Measurements from ENCODE around the gene ING5. TPM values are rescaled to one million over a fixed set of nuclear protein-coding genes. Genes with fewer than 3 reads are reported as not detected.
"Not testable (repeated sequence)": the region's sequence is repeated elsewhere in the genome, so short reads cannot be mapped to it uniquely, and the experiment has no call there.

Gene ING5
- polyA plus RNA-seq, 3 donors from 2014 or later: 6.9 to 7.9 (median 7.7) TPM

GRCh38 chr2:241728000-241728399, 26.2 kb downstream of the ING5 start:
- Mint-ChIP-seq H3K9me3 (no peaks in the 10 kb centered on the region), H3K36me3 (peaks cover 0 to 5% (median 0%) of the 10 kb centered on the region in 3 donors), H3K27ac (no peak overlapping the region), H3K27me3 (ENCODE audit: low read depth in 3 of 3) (peaks cover 2 to 4% (median 4%) of the 10 kb centered on the region in 3 donors), H3K4me3 (no peak overlapping the region), H3K4me1 (peaks cover 8 to 21% of the 10 kb centered on the region in 2 donors)
- DNase-seq: no peak

- DNase-seq: no peak
- Mint-ChIP-seq H3K4me3 (no peak overlapping the region), H3K4me1 (peaks cover 9 to 25% of the 10 kb centered on the region in 2 donors), H3K9me3 (no peaks in the 10 kb centered on the region), H3K27me3 (ENCODE audit: low read depth in 3 of 3) (peaks cover 4 to 5% (median 4%) of the 10 kb centered on the region in 3 donors), H3K36me3 (no peaks in the 10 kb centered on the region), H3K27ac (no peak overlapping the region)
These were observed 26.8 kb downstream of the ING5 start for GRCh38 chr2:241728627-241729026.

- Mint-ChIP-seq H3K27me3 (ENCODE audit: low read depth in 3 of 3) (peaks cover 0 to 5% (median 4%) of the 10 kb centered on the region in 3 donors), H3K9me3 (no peaks in the 10 kb centered on the region), H3K4me3 (no peak overlapping the region), H3K4me1 (peaks cover 12 to 25% of the 10 kb centered on the region in 2 donors), H3K36me3 (no peaks in the 10 kb centered on the region), H3K27ac (peak overlapping the region in 2 of 6 donors; percentile 56 to 65)
- DNase-seq: no peak
These were observed 28.0 kb downstream of the ING5 start for GRCh38 chr2:241729868-241730267.

- peaks cover 3 to 12% (median 4%) of the 10 kb centered on the region in 3 donors for H3K27me3 Mint-ChIP-seq (ENCODE audit: low read depth in 3 of 3)
- H3K4me3 Mint-ChIP-seq: no peak overlapping the region
- H3K36me3 Mint-ChIP-seq: no peaks in the 10 kb centered on the region
- peak overlapping the region in 4 of 6 donors; percentile 10 to 76 (median 68) for H3K27ac Mint-ChIP-seq
- DNase-seq: no peak
- peaks cover 15 to 25% of the 10 kb centered on the region in 2 donors for H3K4me1 Mint-ChIP-seq
- no peaks in the 10 kb centered on the region for H3K9me3 Mint-ChIP-seq
These were observed 28.9 kb downstream of the ING5 start for GRCh38 chr2:241730671-241731293.

- DNase-seq: peak; percentile 73 to 77 (median 77)
- H3K9me3 Mint-ChIP-seq: not testable (repeated sequence)
- peak overlapping the region in 5 of 6 donors; percentile 61 to 86 (median 72) for H3K27ac Mint-ChIP-seq
These were observed 30.8 kb downstream of the ING5 start for GRCh38 chr2:241732513-241733186.

GRCh38 chr2:241733391-241734207, 31.8 kb downstream of the ING5 start:
- Mint-ChIP-seq H3K27me3 (ENCODE audit: low read depth in 3 of 3) (peaks cover 3 to 22% (median 8%) of the 10 kb centered on the region in 3 donors), H3K27ac (peak overlapping the region in 5 of 6 donors; percentile 55 to 86 (median 77))
- DNase-seq: no peak

More at GRCh38 chr2:241732513-241733186, 30.8 kb downstream of the ING5 start:
- H3K4me1 Mint-ChIP-seq: peaks cover 20 to 31% of the 10 kb centered on the region in 2 donors
- not testable (repeated sequence) for H3K36me3 Mint-ChIP-seq
- H3K27me3 Mint-ChIP-seq (ENCODE audit: low read depth in 3 of 3): peaks cover 3 to 19% (median 6%) of the 10 kb centered on the region in 3 donors
- H3K4me3 Mint-ChIP-seq: peak overlapping the region; percentile 55 to 68 (median 60)

GRCh38 chr2:241734208-241734466, 32.3 kb downstream of the ING5 start:
- Mint-ChIP-seq H3K4me3 (peak overlapping the region in 3 of 5 donors; percentile 58 to 71 (median 68)), H3K36me3 (peaks cover 0 to 4% (median 3%) of the 10 kb centered on the region in 3 donors), H3K4me1 (peaks cover 20 to 31% of the 10 kb centered on the region in 2 donors), H3K27me3 (ENCODE audit: low read depth in 3 of 3) (peaks cover 3 to 26% (median 9%) of the 10 kb centered on the region in 3 donors), H3K27ac (peak overlapping the region in 2 of 6 donors; percentile 55 to 78), H3K9me3 (no peaks in the 10 kb centered on the region)
- DNase-seq: no peak

More at GRCh38 chr2:241733391-241734207, 31.8 kb downstream of the ING5 start:
- H3K4me1 Mint-ChIP-seq: peaks cover 20 to 31% of the 10 kb centered on the region in 2 donors
- peak overlapping the region; percentile 33 to 71 (median 58) for H3K4me3 Mint-ChIP-seq
- H3K36me3 Mint-ChIP-seq: peaks cover 0 to 3% (median under 1%) of the 10 kb centered on the region in 3 donors
- H3K9me3 Mint-ChIP-seq: no peaks in the 10 kb centered on the region

- peak within 1 kb of the TSS; percentile 81 to 86 (median 82) for H3K4me3 Mint-ChIP-seq
- H3K36me3 Mint-ChIP-seq: peaks cover 0 to 4% (median 3%) of the 10 kb centered on the region in 3 donors
- peak; percentile 93 to 94 (median 94) for DNase-seq
- peak within 1 kb of the TSS; percentile 43 to 86 (median 69) for H3K27ac Mint-ChIP-seq
- H3K4me1 Mint-ChIP-seq: peaks cover 23 to 35% of the 10 kb centered on the region in 2 donors
- peaks cover 3 to 26% (median 9%) of the 10 kb centered on the region in 3 donors for H3K27me3 Mint-ChIP-seq (ENCODE audit: low read depth in 3 of 3)
- H3K9me3 Mint-ChIP-seq: no peaks in the 10 kb centered on the region
These were observed 32.8 kb downstream of the ING5 start, which contains the start of gene D2HGDH for GRCh38 chr2:241734467-241735208. TSS of gene D2HGDH (plus strand) at chr2:241734630. CDS start at chr2:241735225, 595 bp downstream.

GRCh38 chr2:241736111-241736510, 34.3 kb downstream of the ING5 start:
- no peak for DNase-seq
- peaks cover 37 to 43% of the 10 kb centered on the region in 2 donors for H3K4me1 Mint-ChIP-seq

GRCh38 chr2:241738040-241738686, 36.3 kb downstream of the ING5 start:
- Mint-ChIP-seq H3K27ac (peak overlapping the region in 3 of 6 donors; percentile 2 to 45 (median 3)), H3K4me3 (peak overlapping the region in 2 of 5 donors; percentile 1 to 5), H3K36me3 (peaks cover 0 to 4% (median 3%) of the 10 kb centered on the region in 3 donors), H3K4me1 (peaks cover 35 to 39% of the 10 kb centered on the region in 2 donors), H3K9me3 (no peaks in the 10 kb centered on the region), H3K27me3 (ENCODE audit: low read depth in 3 of 3) (peaks cover 8 to 26% (median 11%) of the 10 kb centered on the region in 3 donors)
- DNase-seq: no peak

More at GRCh38 chr2:241736111-241736510, 34.3 kb downstream of the ING5 start:
- Mint-ChIP-seq H3K27me3 (ENCODE audit: low read depth in 3 of 3) (peaks cover 3 to 29% (median 14%) of the 10 kb centered on the region in 3 donors), H3K36me3 (peaks cover 0 to 4% (median 3%) of the 10 kb centered on the region in 3 donors), H3K27ac (peak overlapping the region in 4 of 6 donors; percentile 17 to 90 (median 48)), H3K4me3 (peak overlapping the region; percentile 81 to 86 (median 82)), H3K9me3 (no peaks in the 10 kb centered on the region)

- Mint-ChIP-seq H3K36me3 (peaks cover 0 to 4% (median 3%) of the 10 kb centered on the region in 3 donors), H3K4me3 (no peak overlapping the region), H3K9me3 (no peaks in the 10 kb centered on the region), H3K4me1 (peaks cover 33 to 36% of the 10 kb centered on the region in 2 donors), H3K27ac (peak overlapping the region in 1 of 6 donors; percentile 79), H3K27me3 (ENCODE audit: low read depth in 3 of 3) (peaks cover 8 to 26% (median 11%) of the 10 kb centered on the region in 3 donors)
- DNase-seq: no peak
These were observed 37.3 kb downstream of the ING5 start for GRCh38 chr2:241739177-241739576.

- no peak for DNase-seq
- H3K4me1 Mint-ChIP-seq: peaks cover 33 to 36% of the 10 kb centered on the region in 2 donors
These were observed 37.8 kb downstream of the ING5 start for GRCh38 chr2:241739651-241740050.

More at GRCh38 chr2:241739651-241740050, 37.8 kb downstream of the ING5 start:
- Mint-ChIP-seq H3K4me3 (peak overlapping the region in 4 of 5 donors; percentile 24 to 63 (median 47)), H3K27ac (peak overlapping the region; percentile 23 to 87 (median 58)), H3K36me3 (peaks cover 0 to 5% (median 3%) of the 10 kb centered on the region in 3 donors), H3K9me3 (no peaks in the 10 kb centered on the region), H3K27me3 (ENCODE audit: low read depth in 3 of 3) (peaks cover 8 to 26% (median 11%) of the 10 kb centered on the region in 3 donors)
